Neural cell (in vitro differentiated cells): ENCODE data around the gene MTX3.

ENCODE experiments used
- EP300 ChIP-seq: fragments of 450-650 bp; conservative IDR thresholded peaks from 2 replicates; pipeline ENCODE4 v1.6.1; 2014; ENCODE audit warnings: antibody characterized with exemption, mild to moderate bottlenecking, moderate library complexity; ENCODE audit not compliant: poor library complexity, severe bottlenecking
- EZH2 ChIP-seq: fragments of 200-600, 300-800 bp; shearing (Covaris generic), sonication (generic); IDR thresholded peaks from 2 replicates; pipeline ENCODE4 v1.6.1; 2014; ENCODE audit warnings: antibody characterized with exemption, low read length, borderline replicate concordance, mild to moderate bottlenecking; ENCODE audit not compliant: insufficient read depth, poor library complexity, severe bottlenecking
- REST ChIP-seq: IDR thresholded peaks from 2 replicates; pipeline ENCODE4 v1.6.1; 2012; ENCODE audit warnings: borderline replicate concordance
- TF ChIP-seq, protein P1 (sequence below): fragments of 450-650 bp; IDR thresholded peaks from 2 replicates; pipeline ENCODE4 v1.5.1; 2014; ENCODE audit warnings: antibody characterized with exemption, mild to moderate bottlenecking, moderate library complexity; ENCODE audit not compliant: poor library complexity, severe bottlenecking

- TF ChIP-seq, protein P1, sequence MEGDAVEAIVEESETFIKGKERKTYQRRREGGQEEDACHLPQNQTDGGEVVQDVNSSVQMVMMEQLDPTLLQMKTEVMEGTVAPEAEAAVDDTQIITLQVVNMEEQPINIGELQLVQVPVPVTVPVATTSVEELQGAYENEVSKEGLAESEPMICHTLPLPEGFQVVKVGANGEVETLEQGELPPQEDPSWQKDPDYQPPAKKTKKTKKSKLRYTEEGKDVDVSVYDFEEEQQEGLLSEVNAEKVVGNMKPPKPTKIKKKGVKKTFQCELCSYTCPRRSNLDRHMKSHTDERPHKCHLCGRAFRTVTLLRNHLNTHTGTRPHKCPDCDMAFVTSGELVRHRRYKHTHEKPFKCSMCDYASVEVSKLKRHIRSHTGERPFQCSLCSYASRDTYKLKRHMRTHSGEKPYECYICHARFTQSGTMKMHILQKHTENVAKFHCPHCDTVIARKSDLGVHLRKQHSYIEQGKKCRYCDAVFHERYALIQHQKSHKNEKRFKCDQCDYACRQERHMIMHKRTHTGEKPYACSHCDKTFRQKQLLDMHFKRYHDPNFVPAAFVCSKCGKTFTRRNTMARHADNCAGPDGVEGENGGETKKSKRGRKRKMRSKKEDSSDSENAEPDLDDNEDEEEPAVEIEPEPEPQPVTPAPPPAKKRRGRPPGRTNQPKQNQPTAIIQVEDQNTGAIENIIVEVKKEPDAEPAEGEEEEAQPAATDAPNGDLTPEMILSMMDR, result no peak
- TF ChIP-seq EP300 (no peak), REST (no peak), EZH2 (no peak)
These were observed 15.6 kb downstream of the MTX3 start for GRCh38 chr5:79975422-79975821.
